ENCODE results near the gene TBC1D23.

DNA sequence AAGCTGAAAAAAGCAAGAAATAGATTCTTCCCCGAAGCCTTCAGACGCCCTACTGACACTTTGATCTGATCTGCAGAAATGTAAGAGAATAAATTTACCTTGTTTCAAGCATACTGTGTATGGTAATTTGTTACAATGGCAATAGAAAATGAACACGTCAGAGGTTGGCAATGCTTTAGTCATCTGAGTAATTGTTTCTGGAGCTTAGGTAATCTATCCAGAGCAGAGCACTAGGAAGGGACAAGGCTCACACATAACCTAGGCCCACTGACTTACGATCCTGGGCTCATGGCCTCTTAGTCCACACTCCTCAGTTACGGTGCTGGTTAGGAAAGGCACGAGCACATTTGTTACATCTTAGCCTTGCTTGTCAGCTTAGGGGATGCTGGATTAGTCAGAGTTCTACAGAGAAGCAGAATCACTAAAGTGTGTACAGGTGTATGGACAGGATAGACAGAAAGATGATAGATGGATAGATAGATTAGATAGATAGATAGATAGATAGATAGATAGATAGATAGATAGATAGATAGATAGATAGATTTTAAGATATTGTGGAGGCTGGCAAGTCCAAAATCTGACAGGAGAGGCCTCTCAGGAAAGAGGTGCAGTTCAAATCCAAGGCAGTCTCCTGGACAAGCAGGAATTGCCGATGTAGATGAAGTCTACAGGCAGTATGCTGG, 46.8 kb upstream of the TBC1D23 start:
- no peak for TF ChIP-seq CTCF (conservative IDR thresholded peaks at IDR 0.05)
- TF ChIP-seq EZH2 (IDR thresholded peaks at IDR 0.05; ENCODE audit: low read depth), result no peak

All from PC-9 (cell line).